Panc1 (cell line): ENCODE measurements around the gene SLC7A1. TPM values are rescaled to one million over a fixed set of nuclear protein-coding genes. Genes with fewer than 3 reads are reported as not detected.

ENCODE experiments used
- ATAC-seq: fragments of 200-7000 bp; cut with Tn5 transposase; 2 replicates; pipeline ENCODE4 v1.9.1; 2020; ENCODE audit warnings: mild to moderate bottlenecking, moderate library complexity
- BruUV-seq: library from RNA; stranded (reverse); fragments of 400-500 nt; replicated peaks from 2 replicates; lab custom pipeline; 2021; lab: Mats Ljungman, UMichigan
- CTCF ChIA-PET: fragments of 300-600 bp; sonication (Branson Sonifier 250); formaldehyde crosslinking; loops from one replicate; lab custom pipeline; 2022; ENCODE audit warnings: antibody characterized with exemption; lab: Charles Lee
- POLR2A ChIA-PET: fragments of 300-600 bp; sonication (Branson Sonifier 250); formaldehyde crosslinking; loops from one replicate; lab custom pipeline; 2022; ENCODE audit warnings: antibody characterized with exemption; lab: Charles Lee
- DNase-seq: peaks from one replicate; pipeline ENCODE4 v3.0.0-alpha.2; 2010; ENCODE audit warnings: low read depth, low spot score
- H3K27ac ChIP-seq: 2 replicates; pipeline ENCODE4 v1.5.1; 2011; ENCODE audit warnings: mild to moderate bottlenecking, low read length, inconsistent platforms
- H3K27me3 ChIP-seq: fragments of 200-500 bp; sonication (Bioruptor generic); 2 replicates; pipeline ENCODE4 v1.6.0; 2014; ENCODE audit warnings: low read length, inconsistent platforms; ENCODE audit not compliant: control insufficient read depth, insufficient read depth
- H3K36me3 ChIP-seq: fragments of 200-500 bp; sonication (Bioruptor generic); 2 replicates; pipeline ENCODE4 v1.5.1; 2014; ENCODE audit warnings: inconsistent platforms, mild to moderate bottlenecking, low read length, moderate library complexity; ENCODE audit not compliant: control insufficient read depth, insufficient read depth
- H3K4me1 ChIP-seq: 2 replicates; pipeline ENCODE4 v1.5.1; 2011; ENCODE audit warnings: inconsistent platforms, mild to moderate bottlenecking, low read length, moderate library complexity; ENCODE audit not compliant: control insufficient read depth, insufficient read depth
- H3K4me3 ChIP-seq, 2 experiments: 2 replicates each; pipeline ENCODE4 v1.5.1; 2011 to 2012; ENCODE audit warnings: low read depth in 2 of 2, low read length in 2 of 2, mild to moderate bottlenecking in 2 of 2, inconsistent platforms in 1 of 2, moderate library complexity in 1 of 2
- H3K9me3 ChIP-seq: fragments of 200-500 bp; sonication (Bioruptor generic); 2 replicates; pipeline ENCODE4 v1.5.1; 2014; ENCODE audit warnings: low read depth, mild to moderate bottlenecking, inconsistent platforms, low read length, moderate library complexity; ENCODE audit not compliant: control insufficient read depth, insufficient read depth
- CTCF ChIP-seq: fragments of 450-650 bp; IDR thresholded peaks from 2 replicates; pipeline ENCODE4 v1.5.1; 2017; ENCODE audit warnings: mild to moderate bottlenecking
- POLR2AphosphoS5 ChIP-seq: IDR thresholded peaks from 2 replicates; pipeline ENCODE4 v1.6.1; 2012; ENCODE audit warnings: mild to moderate bottlenecking, low read depth, low read length, moderate library complexity
- SIN3A ChIP-seq: IDR thresholded peaks from 2 replicates; pipeline ENCODE4 v1.6.1; 2012; ENCODE audit warnings: low read depth, mild to moderate bottlenecking, low read length, moderate library complexity, borderline replicate concordance; ENCODE audit not compliant: insufficient read depth
- TCF7L2 ChIP-seq: IDR thresholded peaks from 2 replicates; pipeline ENCODE4 v1.6.1; 2011; ENCODE audit warnings: mild to moderate bottlenecking, low read depth, low read length, inconsistent platforms
- in situ Hi-C: cut with HindIII; loops from 2 replicates; pipeline ENCODE4 v1.10.0; 2016; ENCODE audit warnings: low sequenced_read_pairs, low pct_unique_long_range_greater_than_20kb
- intact Hi-C: fragments of 100-400 bp; cut with micrococcal nuclease; formaldehyde crosslinking; loops from one replicate; pipeline ENCODE4 v1.10.0; 2022; ENCODE audit not compliant: unreplicated experiment
- total RNA-seq: library from RNA; stranded (reverse); gene quantifications from one replicate; pipeline ENCODE4 v1.2.1, GENCODE V29; 2021; ENCODE audit not compliant: unreplicated experiment
- TF ChIP-seq, protein P1 (sequence below), 2 experiments: IDR thresholded peaks; 2 replicates each; pipeline ENCODE4 v1.6.1; 2011 to 2012; ENCODE audit warnings: low read depth in 2 of 2, control low read depth in 1 of 2, low read length in 1 of 2, mild to moderate bottlenecking in 1 of 2, moderate library complexity in 1 of 2; ENCODE audit not compliant: insufficient read depth in 1 of 2

The SLC7A1 gene
- total RNA-seq, 1 experiment from 2014 or later = 63.3 TPM

DNA sequence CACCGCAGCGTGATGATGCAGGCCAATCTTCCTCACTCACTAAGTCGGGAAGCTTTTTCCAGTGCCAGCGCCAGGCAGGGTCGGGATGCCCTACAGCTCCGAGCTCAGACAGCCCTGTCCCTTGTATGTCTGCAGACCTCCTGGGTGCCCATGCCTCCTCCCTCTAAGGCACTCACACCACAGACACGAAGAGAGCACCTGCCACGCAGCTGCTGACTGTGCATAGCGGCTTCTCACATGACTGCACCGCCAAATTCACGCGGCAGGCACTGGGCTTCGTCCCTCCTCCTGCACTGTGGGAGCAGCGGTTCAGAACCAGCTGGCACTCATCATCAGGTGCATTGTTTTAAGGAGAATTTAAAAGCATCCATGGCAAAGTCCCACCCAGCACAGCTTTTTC, 88.1 kb downstream of the SLC7A1 start:
- BruUV-seq = no TSS peak
- ChIA-PET POLR2A (no interaction called here), CTCF (no interaction called here)
- Histone ChIP-seq H3K27ac (no peak overlapping the region), H3K4me1 (no peaks in the 10 kb centered on the region), H3K27me3 (no peaks in the 10 kb centered on the region), H3K9me3 (no peaks in the 10 kb centered on the region), H3K36me3 (no peaks in the 10 kb centered on the region), H3K4me3 (no peak overlapping the region)
- in situ Hi-C loops = no loop called here
- ATAC-seq (no peak), DNase-seq (no peak)
- intact Hi-C loops = no loop called here
- TF ChIP-seq CTCF (no peak), SIN3A (no peak), TCF7L2 (no peak), POLR2AphosphoS5 (no peak)
- TF ChIP-seq, protein P1, sequence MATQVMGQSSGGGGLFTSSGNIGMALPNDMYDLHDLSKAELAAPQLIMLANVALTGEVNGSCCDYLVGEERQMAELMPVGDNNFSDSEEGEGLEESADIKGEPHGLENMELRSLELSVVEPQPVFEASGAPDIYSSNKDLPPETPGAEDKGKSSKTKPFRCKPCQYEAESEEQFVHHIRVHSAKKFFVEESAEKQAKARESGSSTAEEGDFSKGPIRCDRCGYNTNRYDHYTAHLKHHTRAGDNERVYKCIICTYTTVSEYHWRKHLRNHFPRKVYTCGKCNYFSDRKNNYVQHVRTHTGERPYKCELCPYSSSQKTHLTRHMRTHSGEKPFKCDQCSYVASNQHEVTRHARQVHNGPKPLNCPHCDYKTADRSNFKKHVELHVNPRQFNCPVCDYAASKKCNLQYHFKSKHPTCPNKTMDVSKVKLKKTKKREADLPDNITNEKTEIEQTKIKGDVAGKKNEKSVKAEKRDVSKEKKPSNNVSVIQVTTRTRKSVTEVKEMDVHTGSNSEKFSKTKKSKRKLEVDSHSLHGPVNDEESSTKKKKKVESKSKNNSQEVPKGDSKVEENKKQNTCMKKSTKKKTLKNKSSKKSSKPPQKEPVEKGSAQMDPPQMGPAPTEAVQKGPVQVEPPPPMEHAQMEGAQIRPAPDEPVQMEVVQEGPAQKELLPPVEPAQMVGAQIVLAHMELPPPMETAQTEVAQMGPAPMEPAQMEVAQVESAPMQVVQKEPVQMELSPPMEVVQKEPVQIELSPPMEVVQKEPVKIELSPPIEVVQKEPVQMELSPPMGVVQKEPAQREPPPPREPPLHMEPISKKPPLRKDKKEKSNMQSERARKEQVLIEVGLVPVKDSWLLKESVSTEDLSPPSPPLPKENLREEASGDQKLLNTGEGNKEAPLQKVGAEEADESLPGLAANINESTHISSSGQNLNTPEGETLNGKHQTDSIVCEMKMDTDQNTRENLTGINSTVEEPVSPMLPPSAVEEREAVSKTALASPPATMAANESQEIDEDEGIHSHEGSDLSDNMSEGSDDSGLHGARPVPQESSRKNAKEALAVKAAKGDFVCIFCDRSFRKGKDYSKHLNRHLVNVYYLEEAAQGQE (IDR thresholded peaks at IDR 0.05; ENCODE audit: insufficient read depth in 1 of 2, low read depth in 2 of 2, low read length in 1 of 2) = no peak

DNA sequence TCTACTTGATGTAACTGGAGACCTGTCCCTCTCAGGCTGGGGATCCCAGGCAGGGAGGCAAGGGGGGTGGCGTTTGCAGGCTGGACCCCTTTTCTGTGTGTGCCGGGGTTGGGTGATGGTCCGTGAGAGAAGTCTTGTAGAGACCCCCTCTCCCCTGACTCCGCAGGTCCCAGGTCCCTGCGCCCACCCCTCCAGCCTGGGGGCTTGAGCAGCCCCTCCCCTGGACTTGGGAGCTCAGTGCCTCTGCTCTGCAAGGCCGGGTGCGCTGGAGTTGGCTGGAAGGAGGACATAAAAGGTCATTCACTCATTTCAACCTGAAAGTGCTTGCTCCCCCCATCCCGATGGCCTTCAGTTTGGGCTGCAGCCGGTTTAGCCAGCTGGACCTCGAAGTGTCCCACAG, 89.5 kb downstream of the SLC7A1 start:
- no peak for ATAC-seq
- no peak overlapping the region for H3K4me3 ChIP-seq
- H3K27ac ChIP-seq = no peak overlapping the region
- intact Hi-C loops = no loop called here
- ChIA-PET POLR2A (no interaction called here), CTCF (no interaction called here)
- no peak for DNase-seq
- TF ChIP-seq CTCF = no peak
- no peak for TF ChIP-seq TCF7L2
- TF ChIP-seq SIN3A = no peak
- TF ChIP-seq POLR2AphosphoS5 = no peak
- TF ChIP-seq, protein P1 (IDR thresholded peaks at IDR 0.05; ENCODE audit: insufficient read depth in 1 of 2, low read depth in 2 of 2, low read length in 1 of 2) = no peak
- H3K27me3 ChIP-seq = no peaks in the 10 kb centered on the region
- H3K4me1 ChIP-seq = no peaks in the 10 kb centered on the region
- no peaks in the 10 kb centered on the region for H3K36me3 ChIP-seq
- in situ Hi-C loops = no loop called here
- H3K9me3 ChIP-seq = no peaks in the 10 kb centered on the region
- no TSS peak for BruUV-seq
